Liver (tissue), 2 donors: ENCODE results near the gene LEKR1.

Experiments used
- JUND ChIP-seq, 2 donors: IDR thresholded peaks; 2 replicates each; pipeline ENCODE4 v1.6.1; 2016; ENCODE audit warnings: antibody characterized with exemption in 2 of 2
- TF ChIP-seq, protein P1 (sequence below): IDR thresholded peaks from 2 replicates; pipeline ENCODE4 v1.6.1; 2016; ENCODE audit warnings: antibody characterized with exemption
- donor health status: healthy.

DNA sequence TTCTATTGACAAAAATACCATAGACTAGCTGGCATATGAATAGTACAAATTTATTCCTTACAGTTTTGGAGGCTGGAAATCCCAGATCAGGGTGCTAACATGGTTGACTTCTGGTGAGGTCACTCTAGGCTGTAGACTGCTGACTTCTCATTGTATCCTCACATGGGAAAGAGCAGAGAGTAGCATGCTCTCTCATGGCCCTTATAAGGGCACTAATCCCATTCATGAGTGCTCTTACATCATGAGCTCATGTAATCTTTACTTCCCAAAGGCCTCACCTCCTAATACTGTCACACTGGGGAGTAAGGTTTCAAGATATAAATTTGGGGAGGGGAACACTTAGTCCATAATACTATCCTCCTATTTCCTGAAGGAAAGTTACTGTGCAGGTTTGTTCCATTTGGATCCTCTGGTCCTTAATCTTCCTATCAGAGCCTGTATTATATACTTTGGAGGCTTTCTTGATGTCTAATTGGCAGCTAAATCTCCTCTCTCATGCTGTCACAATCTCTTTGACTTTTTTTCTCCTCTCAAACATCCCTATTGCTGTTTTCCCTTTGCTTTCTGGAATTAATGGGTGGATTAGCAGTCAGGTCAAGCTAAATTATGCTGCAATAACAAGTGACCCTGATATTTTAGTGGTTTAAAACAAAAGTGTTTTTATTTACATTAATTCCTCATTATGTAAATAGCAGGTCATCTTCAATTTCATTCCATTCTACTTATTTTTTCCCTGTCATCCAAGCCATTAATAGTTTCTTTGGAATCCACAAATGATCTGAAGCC is 23.1 kb upstream of the LEKR1 start:
- no peak for TF ChIP-seq JUND (IDR thresholded peaks at IDR 0.05)
- TF ChIP-seq, protein P1, sequence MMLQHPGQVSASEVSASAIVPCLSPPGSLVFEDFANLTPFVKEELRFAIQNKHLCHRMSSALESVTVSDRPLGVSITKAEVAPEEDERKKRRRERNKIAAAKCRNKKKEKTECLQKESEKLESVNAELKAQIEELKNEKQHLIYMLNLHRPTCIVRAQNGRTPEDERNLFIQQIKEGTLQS, result no peak
